GM12878 (cell line): Measurements from ENCODE around the gene IKZF1. TPM values are rescaled to one million over a fixed set of nuclear protein-coding genes. Genes with fewer than 3 reads are reported as not detected.
A peak's percentile ranks its signal among the peaks of the same experiment; 100 is the strongest.

Experiments used
- ATAC-seq: fragments of 200-7000 bp; cut with Tn5 transposase; 3 replicates; pipeline ENCODE4 v1.9.1; 2020; ENCODE audit warnings: mild to moderate bottlenecking, moderate library complexity
- BruUV-seq: library from RNA; stranded (reverse); fragments of 400-500 nt; replicated peaks from 2 replicates; lab custom pipeline; 2021; lab: Mats Ljungman, UMichigan
- CTCF ChIA-PET: fragments of 300-600 bp; sonication (Branson Sonifier 250); formaldehyde crosslinking; extraction: SDS; loops from one replicate; lab custom pipeline; 2021; ENCODE audit warnings: inconsistent platforms; lab: Yijun Ruan, JAX
- POLR2A ChIA-PET: fragments of 350-600 bp; formaldehyde crosslinking; extraction: SDS; loops from one replicate; lab custom pipeline; 2021; ENCODE audit warnings: inconsistent platforms; lab: Charles Lee
- RAD21 ChIA-PET: fragments of 300-600 bp; sonication (Branson Sonifier 250); formaldehyde crosslinking; loops from one replicate; lab custom pipeline; 2023; ENCODE audit warnings: antibody characterized with exemption; ENCODE audit not compliant: unreplicated experiment; lab: Charles Lee
- SMC1A ChIA-PET: fragments of 300-600 bp; sonication (Branson Sonifier 250); formaldehyde crosslinking; loops from one replicate; lab custom pipeline; 2023; ENCODE audit not compliant: unreplicated experiment, uncharacterized antibody; lab: Charles Lee
- DNase-seq: peaks from one replicate; pipeline ENCODE4 v3.0.0-alpha.2; 2011; ENCODE audit warnings: low read depth, low spot score
- FAIRE-seq: peaks from 3 replicates; lab custom pipeline; 2011; peaks lifted over from hg19 to GRCh38; lab: Jason Lieb, UNC
- H2AFZ ChIP-seq: 2 replicates; pipeline ENCODE4 v1.6.0; 2011; ENCODE audit warnings: low read depth, low read length, control low read depth; ENCODE audit not compliant: control insufficient read depth
- H3K27ac ChIP-seq: 2 replicates; pipeline ENCODE4 v1.5.1; 2011; ENCODE audit warnings: control low read depth; ENCODE audit not compliant: control insufficient read depth, insufficient read depth
- H3K27me3 ChIP-seq, 2 experiments: replicated peaks in 1 of 2; 2 replicates each; pipeline versions ENCODE4 v1.6.0 to v1.6.1; 2011; ENCODE audit warnings: low read length in 1 of 2; ENCODE audit not compliant: control insufficient read depth in 2 of 2, insufficient read depth in 2 of 2
- H3K36me3 ChIP-seq, 2 experiments: 2 replicates each; pipeline ENCODE4 v1.5.1; 2011; ENCODE audit warnings: low read length in 1 of 2; ENCODE audit not compliant: control insufficient read depth in 2 of 2, insufficient read depth in 2 of 2
- H3K4me1 ChIP-seq: 2 replicates; pipeline ENCODE4 v1.6.1; 2011; ENCODE audit warnings: mild to moderate bottlenecking, low read length, moderate library complexity, mixed read lengths; ENCODE audit not compliant: control insufficient read depth, insufficient read depth
- H3K4me2 ChIP-seq: 2 replicates; pipeline ENCODE4 v1.6.0; 2011; ENCODE audit warnings: control low read depth; ENCODE audit not compliant: control insufficient read depth, insufficient read depth
- H3K4me3 ChIP-seq: fragments of 200-600 bp; sonication (generic); 2 replicates; pipeline ENCODE4 v1.5.1; 2016
- H3K79me2 ChIP-seq: 2 replicates; pipeline ENCODE4 v1.6.0; 2011; ENCODE audit warnings: low read length; ENCODE audit not compliant: control insufficient read depth, insufficient read depth
- H3K9ac ChIP-seq: 2 replicates; pipeline ENCODE4 v1.8.0; 2011; ENCODE audit warnings: low read length, control low read depth, mixed read lengths; ENCODE audit not compliant: control insufficient read depth, insufficient read depth
- H3K9me3 ChIP-seq: replicated peaks from 3 replicates; pipeline ENCODE4 v1.5.1; 2011; ENCODE audit warnings: mild to moderate bottlenecking, low read length; ENCODE audit not compliant: control insufficient read depth, insufficient read depth
- H4K20me1 ChIP-seq: 2 replicates; pipeline ENCODE4 v1.6.0; 2011; ENCODE audit not compliant: control insufficient read depth, insufficient read depth
- CBFB ChIP-seq: IDR thresholded peaks from 2 replicates; pipeline ENCODE4 v1.6.1; 2016; ENCODE audit warnings: antibody characterized with exemption, low read depth
- EED ChIP-seq: sonication (generic); IDR thresholded peaks from 2 replicates; pipeline ENCODE4 v1.6.1; 2016; ENCODE audit warnings: antibody characterized with exemption, low read depth
- EGR1 ChIP-seq, 2 experiments: IDR thresholded peaks; 1 replicate in 1 of 2; 2 replicates in 1 of 2; pipeline ENCODE4 v1.6.1; 2011 to 2012; ENCODE audit warnings: low read depth in 2 of 2, low read length in 2 of 2, borderline replicate concordance in 1 of 2, mild to moderate bottlenecking in 1 of 2, moderate library complexity in 1 of 2
- RBBP5 ChIP-seq: fragments of 200-600 bp; sonication (generic); conservative IDR thresholded peaks from 2 replicates; pipeline ENCODE4 v1.6.1; 2016
- WGBS: methylation state at CpG from one replicate; pipeline ENCODE4 v1.1.6; 2016; ENCODE audit warnings: low lambda C conversion rate; ENCODE audit not compliant: insufficient replicate concordance, insufficient coverage; ENCODE audit errors: missing lambda C conversion rate; 5-methylcytosine and 5-hydroxymethylcytosine counted together
- in situ Hi-C: fragments of 300-500 bp; cut with MboI; formaldehyde crosslinking; loops from 9 replicates; pipeline ENCODE4 v1.14.3; 2018; ENCODE audit warnings: mixed read lengths
- intact Hi-C: fragments of 100-400 bp; cut with micrococcal nuclease; formaldehyde crosslinking; loops from one replicate; pipeline ENCODE4 v1.14.2; 2022; ENCODE audit not compliant: unreplicated experiment
- polyA plus RNA-seq, 11 experiments: library from polyadenylated mRNA; depleted of rRNA in 4 of 11; unstranded in 6 of 11; stranded (reverse) in 5 of 11; fragments of >200 nt; fragmentation: Nextera tagmentation in 4 of 11; fragmentation: Illumina TruSeq in 1 of 11; extraction: Ambion mirVana in 4 of 11; extraction: Trizol in 1 of 11; gene quantifications; 1 replicate in 1 of 11; 2 replicates in 10 of 11; pipeline versions ENCODE4 v1.2.1 to v1.2.3, GENCODE V29; 2011 to 2016; ENCODE audit warnings: inconsistent platforms in 2 of 11, missing spikeins in 2 of 11, low read depth in 1 of 11
- total RNA-seq, 4 experiments: library from RNA; depleted of rRNA in 3 of 4; stranded (reverse); fragments of >200 nt in 3 of 4; fragmentation: Illumina TruSeq in 1 of 4; extraction: Trizol in 1 of 4; gene quantifications; 2 replicates each; pipeline versions ENCODE4 v1.2.1 to v1.2.3, GENCODE V29; 2013 to 2021

Gene IKZF1
- total and polyA plus RNA-seq, 10 of the 15 experiments (the other 5 are each of a cell fraction or from before 2014, with no cell fraction given): 27.2 to 125 (median 71.6) TPM

GRCh38 chr7:50332241-50333165 is 28.0 kb downstream of the IKZF1 start:
- TF ChIP-seq EGR1 (IDR thresholded peaks at IDR 0.05; ENCODE audit: borderline replicate concordance in 1 of 2, low read depth in 2 of 2, low read length in 2 of 2) (peak in 1 of 2 experiments; percentile 36; a peak in 1 of 3 replicates), EED (peak; percentile 43; the same call in 1 of the 2 replicates), RBBP5 (no peak), CBFB (0 out of 2 replicates have a peak, but pooled peaks have one; percentile 11)
- Histone ChIP-seq H3K36me3 (peaks cover 7 to 13% of the 10 kb centered on the region in 2 experiments), H3K27me3 (no peaks in the 10 kb centered on the region), H3K4me2 (peak overlapping the region; percentile 36), H3K4me1 (peaks cover 76% of the 10 kb centered on the region), H3K9ac (peak overlapping the region; percentile 41), H3K4me3 (peak overlapping the region; percentile 39; the same call in 1 of the 2 replicates), H3K9me3 (no peaks in the 10 kb centered on the region), H3K79me2 (peaks cover 40% of the 10 kb centered on the region), H2AFZ (no peak overlapping the region), H4K20me1 (no peaks in the 10 kb centered on the region), H3K27ac (peak overlapping the region; percentile 72)
- 15% methylated on average over 8 of the region's 8 CpGs for WGBS
- POLR2A ChIA-PET: interaction anchor here (1.1 to 3.1 kb wide), 6 partner anchors 11 to 125 kb away, joined by 3 to 14 read pairs (median 10); no protein-coding TSS in a partner anchor
- SMC1A ChIA-PET: interaction anchor here (0.6 to 4.7 kb wide), 18 partner anchors 11 to 187 kb away, joined by 3 to 91 read pairs (median 6); partner anchors contain the start of gene IKZF1
- CTCF ChIA-PET: interaction anchor here (0.9 to 2.5 kb wide), 8 partner anchors 15 to 127 kb away, joined by 3 to 14 read pairs (median 5); no protein-coding TSS in a partner anchor
- intact Hi-C loops: no loop called here
- RAD21 ChIA-PET: interaction anchor here (1.0 to 3.1 kb wide), 13 partner anchors 7 to 127 kb away, joined by 3 to 45 read pairs (median 6); no protein-coding TSS in a partner anchor
- no TSS peak for BruUV-seq
- in situ Hi-C loops: no loop called here
- no peak for FAIRE-seq
- ATAC-seq: no peak
- no peak for DNase-seq
